HepG2 (cell line): Measurements from ENCODE around the gene CLDN7. TPM values are rescaled to one million over a fixed set of nuclear protein-coding genes. Genes with fewer than 3 reads are reported as not detected.

Source experiments
- ATAC-seq: fragments of 200-7000 bp; cut with Tn5 transposase; 3 replicates; pipeline ENCODE4 v1.9.1; 2020; ENCODE audit warnings: mild to moderate bottlenecking, moderate library complexity
- BruUV-seq: library from RNA; stranded (reverse); fragments of 400-500 nt; replicated peaks from 2 replicates; lab custom pipeline; 2021; lab: Mats Ljungman, UMichigan
- CTCF ChIA-PET: fragments of 300-600 bp; formaldehyde crosslinking; extraction: SDS; loops from one replicate; lab custom pipeline; 2021; ENCODE audit warnings: low total read pairs, inconsistent platforms, low intra/inter-chr PET ratio; lab: Yijun Ruan, JAX
- POLR2A ChIA-PET: fragments of 350-600 bp; sonication (Branson Sonifier 250); formaldehyde crosslinking; loops from one replicate; lab custom pipeline; 2020; ENCODE audit warnings: antibody characterized with exemption, inconsistent platforms; lab: Yijun Ruan, JAX
- DNase-seq: peaks from one replicate; pipeline ENCODE4 v3.0.0-alpha.2; 2015; ENCODE audit warnings: low spot score
- FAIRE-seq: peaks from 3 replicates; lab custom pipeline; 2011; peaks lifted over from hg19 to GRCh38; lab: Jason Lieb, UNC
- H2AFZ ChIP-seq: one replicate; pipeline ENCODE4 v1.6.1; 2011; ENCODE audit warnings: low read length, inconsistent platforms
- H3K27ac ChIP-seq: fragments of 300-600 bp; 3 replicates; pipeline ENCODE4 v1.8.0; 2011; ENCODE audit warnings: mixed run types, mild to moderate bottlenecking, mixed read lengths, low read length, inconsistent platforms; ENCODE audit not compliant: insufficient read depth; ENCODE audit errors: extremely low read length
- H3K27me3 ChIP-seq, 2 experiments: fragments of 200-600 bp in 1 of 2; 2 replicates in 1 of 2; 3 replicates in 1 of 2; pipeline versions ENCODE4 v1.6.0 to v1.8.0; 2011; ENCODE audit warnings: low read length in 2 of 2, mild to moderate bottlenecking in 2 of 2, moderate library complexity in 2 of 2, inconsistent platforms in 1 of 2; ENCODE audit not compliant: insufficient read depth in 2 of 2, control insufficient read depth in 1 of 2
- H3K36me3 ChIP-seq, 2 experiments: fragments of 200-600 bp in 1 of 2; replicated peaks in 1 of 2; 2 replicates in 1 of 2; 3 replicates in 1 of 2; pipeline versions ENCODE4 v1.5.1 to v1.8.0; 2011; ENCODE audit warnings: low read length in 2 of 2, inconsistent platforms in 1 of 2; ENCODE audit not compliant: insufficient read depth in 2 of 2, control insufficient read depth in 1 of 2
- H3K4me1 ChIP-seq: 2 replicates; pipeline ENCODE4 v1.5.1; 2012; ENCODE audit warnings: low read length, inconsistent platforms; ENCODE audit not compliant: insufficient read depth
- H3K4me2 ChIP-seq: 2 replicates; pipeline ENCODE4 v1.6.0; 2011; ENCODE audit warnings: low read depth, low read length, inconsistent platforms
- H3K4me3 ChIP-seq, 3 experiments: fragments of 200-600 bp in 1 of 3; sonication (generic), shearing (Covaris generic) in 1 of 3; replicated peaks in 1 of 3; 2 replicates each; pipeline ENCODE4 v1.5.1; 2011 to 2016; ENCODE audit warnings: low read length in 3 of 3, inconsistent platforms in 2 of 3, low read depth in 2 of 3, mild to moderate bottlenecking in 2 of 3, control low read depth in 1 of 3, mixed read lengths in 1 of 3; ENCODE audit not compliant: insufficient read depth in 1 of 3
- H3K79me2 ChIP-seq: one replicate; pipeline ENCODE4 v1.6.1; 2011; ENCODE audit warnings: low read length, inconsistent platforms; ENCODE audit not compliant: insufficient read depth
- H3K9ac ChIP-seq: 2 replicates; pipeline ENCODE4 v1.6.0; 2011; ENCODE audit warnings: mild to moderate bottlenecking, low read depth, low read length, inconsistent platforms; ENCODE audit not compliant: insufficient read depth
- H3K9me3 ChIP-seq: 2 replicates; pipeline ENCODE4 v1.5.1; 2012; ENCODE audit warnings: mild to moderate bottlenecking, low read length
- H4K20me1 ChIP-seq: 2 replicates; pipeline ENCODE4 v1.6.0; 2011; ENCODE audit warnings: inconsistent platforms, mild to moderate bottlenecking, low read length, moderate library complexity; ENCODE audit not compliant: insufficient read depth
- ARID4A ChIP-seq: sonication (generic); formaldehyde crosslinking; IDR thresholded peaks from 2 replicates; pipeline ENCODE4 v1.5.0; 2020; ENCODE audit warnings: mild to moderate bottlenecking, missing genetic modification reagents, borderline replicate concordance
- SYNCRIP ChIP-seq: fragments of 200-400 bp; formaldehyde crosslinking; IDR thresholded peaks from 2 replicates; pipeline ENCODE4 v1.6.1; 2018; ENCODE audit warnings: mild to moderate bottlenecking, low read depth, low read length; ENCODE audit not compliant: insufficient read depth
- ZBTB8A ChIP-seq: sonication (generic); formaldehyde crosslinking; IDR thresholded peaks from 2 replicates; pipeline ENCODE4 v1.4.0; 2020; ENCODE audit warnings: mild to moderate bottlenecking, low read depth, missing genetic modification reagents, borderline replicate concordance
- ZFP62 ChIP-seq: sonication (generic); formaldehyde crosslinking; IDR thresholded peaks from 2 replicates; pipeline ENCODE4 v1.4.0; 2020; ENCODE audit warnings: missing genetic modification reagents
- ZNF34 ChIP-seq: sonication (generic); formaldehyde crosslinking; IDR thresholded peaks from 2 replicates; pipeline ENCODE4 v1.4.0; 2020; ENCODE audit warnings: mild to moderate bottlenecking, missing genetic modification reagents, borderline replicate concordance
- ZNF501 ChIP-seq: sonication (generic); formaldehyde crosslinking; IDR thresholded peaks from 2 replicates; pipeline ENCODE4 v1.5.1; 2020; ENCODE audit warnings: mild to moderate bottlenecking, moderate library complexity, missing genetic modification reagents
- ZNF570 ChIP-seq: sonication (generic); formaldehyde crosslinking; IDR thresholded peaks from 2 replicates; pipeline ENCODE4 v1.4.0; 2020; ENCODE audit warnings: mild to moderate bottlenecking, missing genetic modification reagents, borderline replicate concordance
- ZSCAN5A ChIP-seq: sonication (generic); formaldehyde crosslinking; IDR thresholded peaks from 2 replicates; pipeline ENCODE4 v1.8.0; 2022; ENCODE audit warnings: mild to moderate bottlenecking, missing genetic modification reagents, borderline replicate concordance
- WGBS: methylation state at CpG from one replicate; pipeline ENCODE4 v1.1.6; 2017; ENCODE audit warnings: low lambda C conversion rate; 5-methylcytosine and 5-hydroxymethylcytosine counted together
- in situ Hi-C: cut with HindIII; loops from 2 replicates; pipeline ENCODE4 v1.10.0; 2017; ENCODE audit warnings: low pct_unique_long_range_greater_than_20kb; ENCODE audit not compliant: extremely low pct_ligation_motif_present
- intact Hi-C: fragments of 100-400 bp; cut with micrococcal nuclease; formaldehyde crosslinking; loops from one replicate; pipeline ENCODE4 v1.10.0; 2022; ENCODE audit not compliant: unreplicated experiment
- polyA plus RNA-seq, 8 experiments: library from polyadenylated mRNA; depleted of rRNA in 3 of 8; stranded (reverse) in 7 of 8; unstranded in 1 of 8; fragments of >200 nt; fragmentation: Illumina TruSeq in 4 of 8; extraction: Trizol in 4 of 8; gene quantifications; 2 replicates each; pipeline versions ENCODE4 v1.2.1 to v1.2.3, GENCODE V29; 2011 to 2016; ENCODE audit warnings: low read depth in 4 of 8, missing spikeins in 1 of 8, mixed read lengths in 1 of 8; ENCODE audit not compliant: insufficient read depth in 1 of 8
- total RNA-seq, 5 experiments: library from RNA; depleted of rRNA; stranded (reverse); fragments of >200 nt; fragmentation: Illumina TruSeq; extraction: Trizol; gene quantifications; 2 replicates each; pipeline ENCODE4 v1.2.3, GENCODE V29; 2016; ENCODE audit warnings: low read depth in 1 of 5
- TF ChIP-seq, protein P1 (sequence below): IDR thresholded peaks from 2 replicates; pipeline ENCODE4 v1.6.1; 2016; ENCODE audit warnings: mild to moderate bottlenecking

Gene CLDN7
- total and polyA plus RNA-seq, 2 of the 13 experiments (the other 11 are each of a cell fraction or from before 2014, with no cell fraction given) = not detected

- 96% methylated on average over 6 of the region's 6 CpGs for WGBS
- ChIA-PET POLR2A (interaction anchor here (1.4 to 1.6 kb wide), 3 partner anchors 10 to 15 kb away, joined by 4 to 5 read pairs (median 5); partner anchors contain the start of genes DVL2 and PHF23), CTCF (no interaction called here)
- H3K4me3 ChIP-seq = peak overlapping the region in 1 of 3 experiments; percentile 20; a peak in 1 of 6 replicates
- peaks cover 0 to 2% of the 10 kb centered on the region in 2 experiments; a peak in 1 of 5 replicates for H3K27me3 ChIP-seq
- no peak for ATAC-seq
- TF ChIP-seq SYNCRIP = no peak
- BruUV-seq = no TSS peak
- FAIRE-seq = no peak
- H2AFZ ChIP-seq = no peak overlapping the region
- H3K27ac ChIP-seq = no peak overlapping the region
- in situ Hi-C loops (no loop called here), intact Hi-C loops (no loop called here)
- peaks cover 34% of the 10 kb centered on the region for H3K4me1 ChIP-seq
- peak overlapping the region; percentile 24; the same call in 1 of the 2 replicates for H3K9ac ChIP-seq
- peaks cover 6 to 25% of the 10 kb centered on the region in 2 experiments; a peak in 4 of 5 replicates for H3K36me3 ChIP-seq
- H3K4me2 ChIP-seq = peak overlapping the region; percentile 90
- DNase-seq = no peak
- no peaks in the 10 kb centered on the region for H3K9me3 ChIP-seq
- no peaks in the 10 kb centered on the region for H4K20me1 ChIP-seq
- peaks cover 53% of the 10 kb centered on the region for H3K79me2 ChIP-seq
Measured at GRCh38 chr17:7249214-7249613, 13.1 kb downstream of the CLDN7 start.

- Histone ChIP-seq H3K27ac (no peak overlapping the region), H2AFZ (no peak overlapping the region), H3K9me3 (no peaks in the 10 kb centered on the region), H3K4me1 (peaks cover 30% of the 10 kb centered on the region), H3K4me2 (peak overlapping the region; percentile 90), H3K27me3 (peaks cover 0 to 2% of the 10 kb centered on the region in 2 experiments; a peak in 1 of 5 replicates), H3K36me3 (peaks cover 5 to 27% of the 10 kb centered on the region in 2 experiments; a peak in 3 of 5 replicates), H3K4me3 (no peak overlapping the region), H4K20me1 (no peaks in the 10 kb centered on the region), H3K79me2 (peaks cover 53% of the 10 kb centered on the region), H3K9ac (peak overlapping the region; percentile 24; the same call in 1 of the 2 replicates)
- TF ChIP-seq ZNF570 (CRISPR knock-in tag) (no peak), ZNF501 (no peak), ARID4A (CRISPR knock-in tag) (no peak), ZBTB8A (CRISPR knock-in tag) (no peak), ZFP62 (CRISPR knock-in tag) (no peak), ZSCAN5A (CRISPR knock-in tag) (no peak), ZNF34 (CRISPR knock-in tag) (no peak)
- TF ChIP-seq, protein P1, sequence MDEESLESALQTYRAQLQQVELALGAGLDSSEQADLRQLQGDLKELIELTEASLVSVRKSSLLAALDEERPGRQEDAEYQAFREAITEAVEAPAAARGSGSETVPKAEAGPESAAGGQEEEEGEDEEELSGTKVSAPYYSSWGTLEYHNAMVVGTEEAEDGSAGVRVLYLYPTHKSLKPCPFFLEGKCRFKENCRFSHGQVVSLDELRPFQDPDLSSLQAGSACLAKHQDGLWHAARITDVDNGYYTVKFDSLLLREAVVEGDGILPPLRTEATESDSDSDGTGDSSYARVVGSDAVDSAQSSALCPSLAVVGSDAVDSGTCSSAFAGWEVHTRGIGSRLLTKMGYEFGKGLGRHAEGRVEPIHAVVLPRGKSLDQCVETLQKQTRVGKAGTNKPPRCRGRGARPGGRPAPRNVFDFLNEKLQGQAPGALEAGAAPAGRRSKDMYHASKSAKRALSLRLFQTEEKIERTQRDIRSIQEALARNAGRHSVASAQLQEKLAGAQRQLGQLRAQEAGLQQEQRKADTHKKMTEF (CRISPR knock-in tag) = no peak
- BruUV-seq = no TSS peak
- ChIA-PET CTCF (no interaction called here), POLR2A (interaction anchor here (1.5 to 1.6 kb wide), 2 partner anchors 14 to 16 kb away, joined by 4 to 5 read pairs; partner anchors contain the start of gene DVL2)
- intact Hi-C loops = no loop called here
- in situ Hi-C loops = no loop called here
- FAIRE-seq (no peak), ATAC-seq (no peak), DNase-seq (no peak)
- 83% methylated on average over 4 of the region's 4 CpGs for WGBS
Measured at GRCh38 chr17:7248796-7249195, 13.5 kb downstream of the CLDN7 start.
